GM21737 (cell line): ENCODE measurements around the gene KRT86.

Experiments
- ATAC-seq: cut with Tn5 transposase; IDR thresholded peaks from one replicate; pipeline ENCODE4 v1.9.1; 2021; ENCODE audit warnings: mild to moderate bottlenecking, moderate library complexity; ENCODE audit not compliant: unreplicated experiment

KRT86 gene

GRCh38 chr12:52354200-52354599, 79.8 kb downstream of the KRT86 start:
- no peak for ATAC-seq

GRCh38 chr12:52355176-52355575, 80.7 kb downstream of the KRT86 start:
- ATAC-seq = no peak

- ATAC-seq = no peak
These were observed 81.8 kb downstream of the KRT86 start for GRCh38 chr12:52356031-52356761.

GRCh38 chr12:52356762-52357580, 82.5 kb downstream of the KRT86 start:
- ATAC-seq = no peak
